Measurements from ENCODE around the gene CHAD. TPM values are rescaled to one million over a fixed set of nuclear protein-coding genes. Genes with fewer than 3 reads are reported as not detected.

CHAD gene
- total RNA-seq, 1 donor from 2014 or later, result 0.42 TPM

DNA sequence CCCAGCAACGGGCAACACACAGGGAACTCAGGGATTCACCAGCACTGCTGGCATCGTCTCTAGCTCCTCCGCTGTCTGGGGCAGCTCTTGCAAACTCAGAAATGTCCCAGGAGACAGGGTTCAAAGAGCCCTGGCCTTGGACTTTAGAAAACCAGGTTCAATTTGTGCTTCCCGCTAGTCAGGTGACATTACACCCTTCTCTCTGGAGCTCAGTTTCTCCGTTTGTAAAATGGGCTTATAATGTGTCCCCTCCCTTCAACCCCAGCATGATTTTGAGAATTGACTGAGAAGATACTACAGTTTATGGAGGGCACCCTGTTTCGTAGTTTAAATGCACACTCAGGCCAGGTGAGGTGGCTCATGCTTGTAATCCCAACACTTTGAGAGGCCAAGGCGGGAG lies 37.6 kb upstream of the CHAD start:
- TF ChIP-seq CTCF (IDR thresholded peaks at IDR 0.05), result no peak
- peaks cover 25% of the 10 kb centered on the region for H3K4me1 Mint-ChIP-seq
- no peaks in the 10 kb centered on the region for H3K9me3 Mint-ChIP-seq
- POLR2A ChIA-PET, result interaction anchor here (0.8 to 1.2 kb wide), 2 partner anchors 11 to 359 kb away, joined by 3 read pairs; partner anchors contain the start of gene TOB1
- ATAC-seq (ENCODE audit: low read depth) (no peak), DNase-seq (no peak)
- peak overlapping the region; percentile 29 for H3K4me3 Mint-ChIP-seq
- H3K27ac Mint-ChIP-seq, result peak overlapping the region; percentile 30
- CTCF ChIA-PET, result interaction anchor here (1.2 kb wide), 1 partner anchor 22 kb away, joined by 3 read pairs; no protein-coding TSS in a partner anchor
- no peaks in the 10 kb centered on the region for H3K36me3 Mint-ChIP-seq (ENCODE audit: low read depth)
- H3K27me3 Mint-ChIP-seq, result no peaks in the 10 kb centered on the region
- intact Hi-C loops (cut with micrococcal nuclease), result no loop called here

- H3K4me1 Mint-ChIP-seq, result peaks cover 19% of the 10 kb centered on the region
- no peaks in the 10 kb centered on the region for H3K27me3 Mint-ChIP-seq
- no peak overlapping the region for H3K4me3 Mint-ChIP-seq
- ATAC-seq (ENCODE audit: low read depth), result no peak
- CTCF ChIA-PET, result interaction anchor here (0.9 kb wide), 1 partner anchor 144 kb away, joined by 3 read pairs; no protein-coding TSS in a partner anchor
- H3K36me3 Mint-ChIP-seq (ENCODE audit: low read depth), result no peaks in the 10 kb centered on the region
- POLR2A ChIA-PET, result no interaction called here
- no peak for TF ChIP-seq CTCF (IDR thresholded peaks at IDR 0.05)
- DNase-seq, result no peak
- no peak overlapping the region for H3K27ac Mint-ChIP-seq
- no peaks in the 10 kb centered on the region for H3K9me3 Mint-ChIP-seq
- intact Hi-C loops (cut with micrococcal nuclease), result no loop called here
Measured at GRCh38 chr17:50505591-50506130, 37.0 kb upstream of the CHAD start.

- ATAC-seq (ENCODE audit: low read depth) (no peak), DNase-seq (no peak)
- H3K36me3 Mint-ChIP-seq (ENCODE audit: low read depth), result no peaks in the 10 kb centered on the region
- intact Hi-C loops (cut with micrococcal nuclease), result no loop called here
- CTCF ChIA-PET, result interaction anchor here (0.8 to 3.3 kb wide), 3 partner anchors 10 to 141 kb away, joined by 3 to 18 read pairs (median 4); no protein-coding TSS in a partner anchor
- POLR2A ChIA-PET, result interaction anchor here (0.6 kb wide), 1 partner anchor 204 kb away, joined by 3 read pairs; no protein-coding TSS in a partner anchor
- no peaks in the 10 kb centered on the region for H3K9me3 Mint-ChIP-seq
- no peaks in the 10 kb centered on the region for H3K4me1 Mint-ChIP-seq
- no peak overlapping the region for H3K27ac Mint-ChIP-seq
- H3K27me3 Mint-ChIP-seq, result no peaks in the 10 kb centered on the region
- no peak for TF ChIP-seq CTCF (IDR thresholded peaks at IDR 0.05)
- H3K4me3 Mint-ChIP-seq, result no peak overlapping the region
Measured at GRCh38 chr17:50502301-50502990, 33.8 kb upstream of the CHAD start.

- CTCF ChIA-PET, result interaction anchor here (1.8 to 3.3 kb wide), 3 partner anchors 18 to 140 kb away, joined by 4 to 18 read pairs (median 11); no protein-coding TSS in a partner anchor
- H3K4me1 Mint-ChIP-seq, result no peaks in the 10 kb centered on the region
- no peaks in the 10 kb centered on the region for H3K36me3 Mint-ChIP-seq (ENCODE audit: low read depth)
- TF ChIP-seq CTCF (IDR thresholded peaks at IDR 0.05), result no peak
- POLR2A ChIA-PET, result no interaction called here
- H3K9me3 Mint-ChIP-seq, result no peaks in the 10 kb centered on the region
- no peak overlapping the region for H3K4me3 Mint-ChIP-seq
- peaks cover 2% of the 10 kb centered on the region for H3K27me3 Mint-ChIP-seq
- H3K27ac Mint-ChIP-seq, result no peak overlapping the region
- ATAC-seq (ENCODE audit: low read depth), result no peak
- no peak for DNase-seq
- intact Hi-C loops (cut with micrococcal nuclease), result loop anchor here (1.0 kb wide), 2 partner anchors 19 to 139 kb away; no protein-coding TSS in a partner anchor
Measured at GRCh38 chr17:50501054-50501453, 32.4 kb upstream of the CHAD start.

- POLR2A ChIA-PET, result no interaction called here
- no peak overlapping the region for H3K4me3 Mint-ChIP-seq
- DNase-seq (no peak), ATAC-seq (ENCODE audit: low read depth) (no peak)
- no peak for TF ChIP-seq CTCF (IDR thresholded peaks at IDR 0.05)
- no peaks in the 10 kb centered on the region for H3K4me1 Mint-ChIP-seq
- peaks cover 2% of the 10 kb centered on the region for H3K27me3 Mint-ChIP-seq
- intact Hi-C loops (cut with micrococcal nuclease), result no loop called here
- H3K9me3 Mint-ChIP-seq, result no peaks in the 10 kb centered on the region
- H3K27ac Mint-ChIP-seq, result no peak overlapping the region
- CTCF ChIA-PET, result no interaction called here
- no peaks in the 10 kb centered on the region for H3K36me3 Mint-ChIP-seq (ENCODE audit: low read depth)
Measured at GRCh38 chr17:50499721-50500120, 31.0 kb upstream of the CHAD start.
